GM12878 (cell line): ENCODE measurements around the gene ZNF25. TPM values are rescaled to one million over a fixed set of nuclear protein-coding genes. Genes with fewer than 3 reads are reported as not detected.

ENCODE experiments used
- ATF7 ChIP-seq: fragments of 450-650 bp; IDR thresholded peaks from 2 replicates; pipeline ENCODE4 v1.6.1; 2016; ENCODE audit warnings: low read depth, mild to moderate bottlenecking
- BCL11A ChIP-seq: IDR thresholded peaks from 2 replicates; pipeline ENCODE4 v1.6.1; 2011; ENCODE audit warnings: low read depth, low read length
- CBFB ChIP-seq: IDR thresholded peaks from 2 replicates; pipeline ENCODE4 v1.6.1; 2016; ENCODE audit warnings: antibody characterized with exemption, low read depth
- HDAC6 ChIP-seq: fragments of 200-600 bp; sonication (generic); IDR thresholded peaks from one replicate; pipeline ENCODE4 v1.8.0; 2017; ENCODE audit warnings: antibody characterized with exemption; ENCODE audit not compliant: unreplicated experiment
- NRF1 ChIP-seq: conservative IDR thresholded peaks from 2 replicates; pipeline ENCODE4 v1.6.1; 2011; ENCODE audit warnings: mild to moderate bottlenecking, low read depth, low read length, improper control_type of control experiment
- RFX5 ChIP-seq: IDR thresholded peaks from 2 replicates; pipeline ENCODE4 v1.6.1; 2011; ENCODE audit warnings: low read depth, low read length, improper control_type of control experiment
- SMAD1 ChIP-seq: fragments of 450-650 bp; IDR thresholded peaks from 2 replicates; pipeline ENCODE4 v1.6.1; 2018; ENCODE audit warnings: mild to moderate bottlenecking, low read depth; ENCODE audit not compliant: partially characterized antibody
- SREBF1 ChIP-seq: IDR thresholded peaks from 2 replicates; pipeline ENCODE4 v1.6.1; 2012; ENCODE audit warnings: mild to moderate bottlenecking, low read length
- SRF ChIP-seq, 2 experiments: IDR thresholded peaks; 2 replicates each; pipeline ENCODE4 v1.6.1; 2011; ENCODE audit warnings: low read depth in 2 of 2, low read length in 2 of 2, mild to moderate bottlenecking in 1 of 2, moderate library complexity in 1 of 2
- STAT1 ChIP-seq: fragments of 450-650 bp; conservative IDR thresholded peaks from 2 replicates; pipeline ENCODE4 v1.6.1; 2014; ENCODE audit warnings: antibody characterized with exemption, mild to moderate bottlenecking
- STAT3 ChIP-seq: IDR thresholded peaks from 2 replicates; pipeline ENCODE4 v1.6.1; 2011; ENCODE audit warnings: low read depth, low read length, improper control_type of control experiment
- polyA plus RNA-seq, 11 experiments: library from polyadenylated mRNA; depleted of rRNA in 4 of 11; unstranded in 6 of 11; stranded (reverse) in 5 of 11; fragments of >200 nt; fragmentation: Nextera tagmentation in 4 of 11; fragmentation: Illumina TruSeq in 1 of 11; extraction: Ambion mirVana in 4 of 11; extraction: Trizol in 1 of 11; gene quantifications; 1 replicate in 1 of 11; 2 replicates in 10 of 11; pipeline versions ENCODE4 v1.2.1 to v1.2.3, GENCODE V29; 2011 to 2016; ENCODE audit warnings: inconsistent platforms in 2 of 11, missing spikeins in 2 of 11, low read depth in 1 of 11
- total RNA-seq, 4 experiments: library from RNA; depleted of rRNA in 3 of 4; stranded (reverse); fragments of >200 nt in 3 of 4; fragmentation: Illumina TruSeq in 1 of 4; extraction: Trizol in 1 of 4; gene quantifications; 2 replicates each; pipeline versions ENCODE4 v1.2.1 to v1.2.3, GENCODE V29; 2013 to 2021
- TF ChIP-seq, protein P1 (sequence below): fragments of 450-650 bp; conservative IDR thresholded peaks from 2 replicates; pipeline ENCODE4 v1.6.1; 2017; ENCODE audit warnings: mild to moderate bottlenecking, moderate library complexity
- TF ChIP-seq, protein P2 (sequence below): fragments of 450-650 bp; IDR thresholded peaks from 2 replicates; pipeline ENCODE4 v1.6.1; 2017; ENCODE audit warnings: mild to moderate bottlenecking, low read depth, inconsistent platforms; ENCODE audit not compliant: poor library complexity, severe bottlenecking
- TF ChIP-seq, protein P3 (sequence below): fragments of 450-650 bp; formaldehyde crosslinking; IDR thresholded peaks from 2 replicates; pipeline ENCODE4 v1.5.0; 2022; ENCODE audit warnings: mild to moderate bottlenecking, missing genetic modification characterization
- TF ChIP-seq, protein P4 (sequence below): fragments of 450-650 bp; IDR thresholded peaks from 2 replicates; pipeline ENCODE4 v1.6.1; 2017; ENCODE audit warnings: borderline replicate concordance

Gene ZNF25
- total and polyA plus RNA-seq, 10 of the 15 experiments (the other 5 are each of a cell fraction or from before 2014, with no cell fraction given) = 1.0 to 6.8 (median 3.2) TPM

DNA sequence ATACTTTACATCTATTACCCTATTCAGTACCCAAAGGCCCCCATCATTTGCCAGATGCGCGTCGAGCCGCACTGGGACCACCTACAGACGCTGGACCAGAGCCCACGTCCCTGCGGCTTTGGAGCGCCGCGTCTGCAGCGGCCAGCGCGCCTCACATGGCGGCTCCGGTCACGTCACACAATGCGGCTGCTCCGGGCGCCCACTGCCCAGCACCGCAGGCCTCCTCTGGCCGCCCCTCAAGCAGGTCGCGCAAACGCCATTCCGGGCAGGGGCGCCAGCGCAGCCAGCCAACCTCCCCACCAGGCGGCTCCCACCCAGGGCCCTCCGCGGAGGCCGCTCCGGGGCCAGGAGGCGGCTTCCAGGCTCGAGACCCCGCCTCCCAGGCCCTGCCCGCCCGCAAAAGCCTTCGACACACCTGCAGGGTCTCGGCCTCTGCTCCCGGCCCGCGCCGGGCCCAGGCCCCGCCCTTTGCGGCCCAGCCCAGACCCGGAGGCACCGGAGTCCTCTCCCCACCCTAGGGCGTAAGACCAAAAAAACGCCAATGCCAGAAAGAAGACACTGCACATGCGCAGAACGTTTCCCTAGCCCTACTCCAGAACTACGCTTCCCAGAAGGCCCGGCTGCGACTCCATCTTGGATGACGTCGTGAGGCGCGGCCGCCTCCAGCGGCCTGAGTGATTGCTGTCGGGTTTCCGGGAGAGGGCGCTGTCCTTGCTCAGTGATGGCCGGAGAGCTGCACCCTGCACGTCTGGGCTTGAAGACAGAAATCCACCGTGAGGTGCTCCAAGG is at the start of gene ZNF25 (continued):
- TF ChIP-seq, protein P1, sequence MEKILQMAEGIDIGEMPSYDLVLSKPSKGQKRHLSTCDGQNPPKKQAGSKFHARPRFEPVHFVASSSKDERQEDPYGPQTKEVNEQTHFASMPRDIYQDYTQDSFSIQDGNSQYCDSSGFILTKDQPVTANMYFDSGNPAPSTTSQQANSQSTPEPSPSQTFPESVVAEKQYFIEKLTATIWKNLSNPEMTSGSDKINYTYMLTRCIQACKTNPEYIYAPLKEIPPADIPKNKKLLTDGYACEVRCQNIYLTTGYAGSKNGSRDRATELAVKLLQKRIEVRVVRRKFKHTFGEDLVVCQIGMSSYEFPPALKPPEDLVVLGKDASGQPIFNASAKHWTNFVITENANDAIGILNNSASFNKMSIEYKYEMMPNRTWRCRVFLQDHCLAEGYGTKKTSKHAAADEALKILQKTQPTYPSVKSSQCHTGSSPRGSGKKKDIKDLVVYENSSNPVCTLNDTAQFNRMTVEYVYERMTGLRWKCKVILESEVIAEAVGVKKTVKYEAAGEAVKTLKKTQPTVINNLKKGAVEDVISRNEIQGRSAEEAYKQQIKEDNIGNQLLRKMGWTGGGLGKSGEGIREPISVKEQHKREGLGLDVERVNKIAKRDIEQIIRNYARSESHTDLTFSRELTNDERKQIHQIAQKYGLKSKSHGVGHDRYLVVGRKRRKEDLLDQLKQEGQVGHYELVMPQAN = peak; percentile 59; the same call in 1 of the 2 replicates
- TF ChIP-seq STAT1 (peak; percentile 24; the same call in 1 of the 2 replicates), STAT3 (no peak), SREBF1 (0 out of 2 replicates have a peak, but pooled peaks have one; percentile 65), NRF1 (peak; percentile 66), BCL11A (0 out of 2 replicates have a peak, but pooled peaks have one; percentile 7), CBFB (peak; percentile 63; the same call in 1 of the 2 replicates), ATF7 (peak; percentile 95), HDAC6 (no peak), SRF (IDR thresholded peaks at IDR 0.05; ENCODE audit: low read depth in 2 of 2, low read length in 2 of 2) (0 out of 4 replicates have a peak, but pooled peaks of 1 of the 2 experiments have one; percentile 1), SMAD1 (no peak), RFX5 (peak; percentile 54; the same call in 1 of the 2 replicates)
- TF ChIP-seq, protein P2, sequence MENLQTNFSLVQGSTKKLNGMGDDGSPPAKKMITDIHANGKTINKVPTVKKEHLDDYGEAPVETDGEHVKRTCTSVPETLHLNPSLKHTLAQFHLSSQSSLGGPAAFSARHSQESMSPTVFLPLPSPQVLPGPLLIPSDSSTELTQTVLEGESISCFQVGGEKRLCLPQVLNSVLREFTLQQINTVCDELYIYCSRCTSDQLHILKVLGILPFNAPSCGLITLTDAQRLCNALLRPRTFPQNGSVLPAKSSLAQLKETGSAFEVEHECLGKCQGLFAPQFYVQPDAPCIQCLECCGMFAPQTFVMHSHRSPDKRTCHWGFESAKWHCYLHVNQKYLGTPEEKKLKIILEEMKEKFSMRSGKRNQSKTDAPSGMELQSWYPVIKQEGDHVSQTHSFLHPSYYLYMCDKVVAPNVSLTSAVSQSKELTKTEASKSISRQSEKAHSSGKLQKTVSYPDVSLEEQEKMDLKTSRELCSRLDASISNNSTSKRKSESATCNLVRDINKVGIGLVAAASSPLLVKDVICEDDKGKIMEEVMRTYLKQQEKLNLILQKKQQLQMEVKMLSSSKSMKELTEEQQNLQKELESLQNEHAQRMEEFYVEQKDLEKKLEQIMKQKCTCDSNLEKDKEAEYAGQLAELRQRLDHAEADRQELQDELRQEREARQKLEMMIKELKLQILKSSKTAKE = no peak
- TF ChIP-seq, protein P3, sequence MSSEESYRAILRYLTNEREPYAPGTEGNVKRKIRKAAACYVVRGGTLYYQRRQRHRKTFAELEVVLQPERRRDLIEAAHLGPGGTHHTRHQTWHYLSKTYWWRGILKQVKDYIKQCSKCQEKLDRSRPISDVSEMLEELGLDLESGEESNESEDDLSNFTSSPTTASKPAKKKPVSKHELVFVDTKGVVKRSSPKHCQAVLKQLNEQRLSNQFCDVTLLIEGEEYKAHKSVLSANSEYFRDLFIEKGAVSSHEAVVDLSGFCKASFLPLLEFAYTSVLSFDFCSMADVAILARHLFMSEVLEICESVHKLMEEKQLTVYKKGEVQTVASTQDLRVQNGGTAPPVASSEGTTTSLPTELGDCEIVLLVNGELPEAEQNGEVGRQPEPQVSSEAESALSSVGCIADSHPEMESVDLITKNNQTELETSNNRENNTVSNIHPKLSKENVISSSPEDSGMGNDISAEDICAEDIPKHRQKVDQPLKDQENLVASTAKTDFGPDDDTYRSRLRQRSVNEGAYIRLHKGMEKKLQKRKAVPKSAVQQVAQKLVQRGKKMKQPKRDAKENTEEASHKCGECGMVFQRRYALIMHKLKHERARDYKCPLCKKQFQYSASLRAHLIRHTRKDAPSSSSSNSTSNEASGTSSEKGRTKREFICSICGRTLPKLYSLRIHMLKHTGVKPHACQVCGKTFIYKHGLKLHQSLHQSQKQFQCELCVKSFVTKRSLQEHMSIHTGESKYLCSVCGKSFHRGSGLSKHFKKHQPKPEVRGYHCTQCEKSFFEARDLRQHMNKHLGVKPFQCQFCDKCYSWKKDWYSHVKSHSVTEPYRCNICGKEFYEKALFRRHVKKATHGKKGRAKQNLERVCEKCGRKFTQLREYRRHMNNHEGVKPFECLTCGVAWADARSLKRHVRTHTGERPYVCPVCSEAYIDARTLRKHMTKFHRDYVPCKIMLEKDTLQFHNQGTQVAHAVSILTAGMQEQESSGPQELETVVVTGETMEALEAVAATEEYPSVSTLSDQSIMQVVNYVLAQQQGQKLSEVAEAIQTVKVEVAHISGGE (CRISPR knock-in tag) = no peak
- TF ChIP-seq, protein P4, sequence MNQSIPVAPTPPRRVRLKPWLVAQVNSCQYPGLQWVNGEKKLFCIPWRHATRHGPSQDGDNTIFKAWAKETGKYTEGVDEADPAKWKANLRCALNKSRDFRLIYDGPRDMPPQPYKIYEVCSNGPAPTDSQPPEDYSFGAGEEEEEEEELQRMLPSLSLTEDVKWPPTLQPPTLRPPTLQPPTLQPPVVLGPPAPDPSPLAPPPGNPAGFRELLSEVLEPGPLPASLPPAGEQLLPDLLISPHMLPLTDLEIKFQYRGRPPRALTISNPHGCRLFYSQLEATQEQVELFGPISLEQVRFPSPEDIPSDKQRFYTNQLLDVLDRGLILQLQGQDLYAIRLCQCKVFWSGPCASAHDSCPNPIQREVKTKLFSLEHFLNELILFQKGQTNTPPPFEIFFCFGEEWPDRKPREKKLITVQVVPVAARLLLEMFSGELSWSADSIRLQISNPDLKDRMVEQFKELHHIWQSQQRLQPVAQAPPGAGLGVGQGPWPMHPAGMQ = no peak
